Stimulated activated CD4-positive, alpha-beta T cell treated with anti-CD3 and anti-CD28 coated beads, Interleukin-1b, Interleukin-23, amount 100 ng/mL, for 24 hours (primary cell): ENCODE results near the gene WDR4.
A peak's percentile ranks its signal among the peaks of the same experiment; 100 is the strongest.
"Not testable (repeated sequence)": the region's sequence is repeated elsewhere in the genome, so short reads cannot be mapped to it uniquely, and the experiment has no call there.

Experiments used
- DNase-seq, 4 experiments: peaks; one replicate each; pipeline ENCODE4 v3.0.0-alpha.2; 2020; ENCODE audit warnings: low read depth in 4 of 4, low spot score in 1 of 4

WDR4 gene

GRCh38 chr21:42878993-42879787 lies at the start of gene WDR4:
TSS of gene WDR4 (minus strand) at chr21:42879539. CDS start at chr21:42879495, 44 bp downstream.
- peak; percentile 95 to 98 (median 97) for DNase-seq

DNA sequence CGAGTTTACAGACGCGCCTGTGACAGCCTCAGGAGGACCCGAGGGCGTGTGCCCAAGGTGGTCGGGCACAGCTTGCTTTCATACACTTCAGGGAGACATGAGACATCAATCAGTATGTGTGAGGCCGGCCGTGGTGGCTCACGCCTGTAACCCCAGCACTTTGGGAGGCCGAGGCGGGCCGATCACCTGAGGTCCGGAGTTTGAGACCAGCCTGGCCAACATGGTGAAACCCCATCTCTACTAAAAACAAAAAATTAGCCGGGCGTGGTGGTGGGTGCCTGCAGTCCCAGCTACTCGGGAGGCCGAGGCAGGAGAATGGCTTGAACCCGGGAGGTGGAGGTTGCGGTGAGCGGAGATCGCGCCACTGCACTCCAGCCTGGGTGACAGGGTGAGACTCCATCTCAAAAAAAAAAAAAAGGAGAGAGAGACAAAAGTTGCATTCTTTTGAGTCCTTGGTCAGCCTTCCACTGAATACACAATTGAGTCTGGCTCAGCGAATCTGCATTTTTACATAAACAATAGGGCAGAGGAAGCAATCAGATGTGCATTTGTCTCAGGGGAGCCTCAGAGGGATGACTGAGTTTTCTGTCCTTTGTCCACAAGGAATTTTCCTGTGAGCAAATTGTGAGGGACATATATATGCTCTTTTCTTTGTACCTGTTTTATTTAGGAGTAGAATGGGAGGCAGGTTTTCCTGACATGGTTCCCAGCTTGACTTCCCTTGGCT lies 48.3 kb upstream of the WDR4 start:
- DNase-seq = not testable (repeated sequence)

DNA sequence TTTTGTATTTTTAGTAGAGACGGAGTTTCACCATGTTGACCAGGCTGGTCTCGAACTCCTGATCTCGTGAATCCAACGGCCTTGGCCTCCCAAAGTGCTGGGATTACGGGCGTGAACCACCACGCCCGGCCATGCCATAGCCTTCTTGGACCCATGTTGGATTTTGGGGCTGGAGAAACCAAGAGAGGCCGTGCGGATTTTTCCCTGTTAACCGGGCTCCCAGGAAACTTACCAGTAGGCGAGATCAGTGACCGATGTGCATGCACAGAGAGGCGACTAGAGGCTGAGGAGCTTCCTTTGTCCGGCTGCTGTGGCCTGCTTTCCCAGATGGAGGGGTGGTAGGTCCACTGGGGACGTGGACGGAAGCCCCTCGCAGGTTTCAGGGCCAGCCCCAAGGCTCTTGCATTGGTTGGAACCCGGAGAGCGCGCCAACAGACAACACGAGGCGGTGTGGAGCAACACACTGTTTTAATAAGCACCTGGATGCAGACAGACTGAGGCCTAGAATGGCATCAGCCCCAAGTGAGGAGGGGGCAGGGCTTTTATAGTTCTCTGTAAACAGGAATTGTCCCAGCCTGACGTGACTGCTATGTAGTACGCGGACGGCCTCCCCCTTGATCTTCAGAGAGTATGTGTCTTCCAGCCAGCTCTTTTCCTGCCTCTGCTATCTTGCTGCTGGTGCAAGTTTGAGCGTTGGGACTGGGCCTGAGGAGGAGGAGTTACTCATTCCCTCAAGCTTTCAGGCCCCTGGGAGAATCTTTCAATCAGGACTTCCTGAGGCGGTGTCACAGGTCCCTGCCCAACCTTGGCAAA lies 46.0 kb upstream of the WDR4 start, which contains the start of gene ERVH48-1:
Gene ERVH48-1 (minus strand): TSS at position 517 of the 813 bp plus-strand sequence. CDS start 6,624 bp downstream, outside the sequence.
- no peak for DNase-seq

DNA sequence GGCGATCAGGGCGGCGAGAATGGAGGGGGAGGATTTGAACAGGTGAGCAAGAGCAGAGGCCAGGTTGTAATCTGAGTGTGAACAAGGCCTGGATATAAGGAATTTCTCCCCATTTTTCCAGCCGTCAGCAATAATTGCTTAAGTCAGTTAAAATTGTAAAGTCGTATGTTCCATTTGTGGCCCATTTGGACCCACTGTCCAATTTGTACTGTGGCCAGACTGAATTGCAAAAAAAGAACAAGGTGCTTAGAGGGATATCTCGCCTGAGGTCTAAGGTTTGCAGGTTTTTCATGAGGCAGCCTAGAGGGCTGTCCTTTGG lies 45.1 kb upstream of the WDR4 start:
- DNase-seq = no peak

GRCh38 chr21:42923553-42924432 lies 44.5 kb upstream of the WDR4 start:
- peak; percentile 26 to 60 (median 47) for DNase-seq

GRCh38 chr21:42922918-42923317 lies 43.6 kb upstream of the WDR4 start:
- DNase-seq = no peak

DNA sequence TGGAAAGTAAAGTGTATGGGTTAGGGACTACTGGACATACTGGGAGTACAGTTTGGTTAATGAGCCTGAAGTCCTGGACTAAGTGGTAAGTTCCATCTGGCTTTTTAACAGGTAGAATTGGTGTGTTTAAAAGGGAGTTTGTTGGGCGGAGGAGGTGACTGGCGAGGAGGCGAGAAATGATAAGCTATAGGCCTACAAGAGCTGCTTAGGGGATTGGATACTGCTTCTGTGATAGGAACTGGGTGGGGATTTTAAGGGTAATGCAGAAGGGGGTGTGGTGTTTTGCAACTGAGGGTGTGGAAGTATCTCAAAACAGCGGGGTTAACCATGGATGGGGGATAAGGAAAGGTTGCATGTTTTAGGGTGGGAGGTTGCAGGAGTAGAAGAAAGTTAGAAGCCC lies 42.6 kb upstream of the WDR4 start:
- DNase-seq = no peak

GRCh38 chr21:42918291-42918690 lies 39.0 kb upstream of the WDR4 start:
- DNase-seq = no peak

- no peak for DNase-seq
These were observed 34.1 kb upstream of the WDR4 start for GRCh38 chr21:42913476-42913875.

- DNase-seq = not testable (repeated sequence)
These were observed 32.6 kb upstream of the WDR4 start for GRCh38 chr21:42911920-42912319.

- DNase-seq = not testable (repeated sequence)
These were observed 29.1 kb upstream of the WDR4 start for GRCh38 chr21:42908484-42908883.

GRCh38 chr21:42906233-42906632 lies 26.9 kb upstream of the WDR4 start:
- DNase-seq = no peak

DNA sequence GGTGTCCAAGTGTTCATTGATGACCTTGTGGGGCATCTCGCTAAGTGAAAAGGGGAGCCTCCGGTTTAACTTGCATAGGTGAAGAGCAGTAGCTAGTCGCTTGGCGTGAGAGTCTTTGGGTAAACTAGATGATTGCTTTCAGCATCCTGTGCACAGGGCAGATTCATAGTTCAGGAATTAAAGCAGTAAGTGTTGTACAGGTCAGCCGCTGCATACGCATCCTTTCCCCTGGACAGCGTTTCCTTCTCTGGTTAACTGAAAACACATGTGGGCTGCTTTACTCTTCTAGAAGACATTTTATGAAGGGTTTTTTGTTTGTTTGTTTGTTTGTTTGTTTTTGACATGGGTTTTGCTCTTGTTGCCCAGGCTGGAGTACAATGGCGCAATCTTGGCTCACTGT lies 25.9 kb upstream of the WDR4 start:
- no peak for DNase-seq

GRCh38 chr21:42903817-42904216 lies 24.5 kb upstream of the WDR4 start:
- DNase-seq = no peak

DNA sequence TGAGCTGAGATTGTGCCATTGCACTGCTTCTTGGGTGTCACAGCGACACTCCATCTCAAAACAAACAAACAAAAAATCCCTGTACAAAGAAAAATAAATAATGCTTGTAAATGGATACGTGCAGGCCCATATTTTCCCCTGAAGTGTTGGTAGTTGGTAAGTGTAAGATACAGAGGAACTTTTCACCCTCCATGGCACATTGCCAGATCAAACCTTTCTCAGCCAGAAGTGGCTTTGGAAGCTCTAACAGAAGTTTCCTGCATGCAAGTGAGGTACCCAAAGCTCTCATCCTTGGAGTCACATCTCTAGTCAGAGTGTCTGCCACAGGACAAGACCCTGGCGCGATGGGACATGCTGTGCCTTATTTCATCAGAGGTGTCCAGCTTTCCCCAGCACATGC lies 21.1 kb upstream of the WDR4 start:
- DNase-seq = no peak

DNA sequence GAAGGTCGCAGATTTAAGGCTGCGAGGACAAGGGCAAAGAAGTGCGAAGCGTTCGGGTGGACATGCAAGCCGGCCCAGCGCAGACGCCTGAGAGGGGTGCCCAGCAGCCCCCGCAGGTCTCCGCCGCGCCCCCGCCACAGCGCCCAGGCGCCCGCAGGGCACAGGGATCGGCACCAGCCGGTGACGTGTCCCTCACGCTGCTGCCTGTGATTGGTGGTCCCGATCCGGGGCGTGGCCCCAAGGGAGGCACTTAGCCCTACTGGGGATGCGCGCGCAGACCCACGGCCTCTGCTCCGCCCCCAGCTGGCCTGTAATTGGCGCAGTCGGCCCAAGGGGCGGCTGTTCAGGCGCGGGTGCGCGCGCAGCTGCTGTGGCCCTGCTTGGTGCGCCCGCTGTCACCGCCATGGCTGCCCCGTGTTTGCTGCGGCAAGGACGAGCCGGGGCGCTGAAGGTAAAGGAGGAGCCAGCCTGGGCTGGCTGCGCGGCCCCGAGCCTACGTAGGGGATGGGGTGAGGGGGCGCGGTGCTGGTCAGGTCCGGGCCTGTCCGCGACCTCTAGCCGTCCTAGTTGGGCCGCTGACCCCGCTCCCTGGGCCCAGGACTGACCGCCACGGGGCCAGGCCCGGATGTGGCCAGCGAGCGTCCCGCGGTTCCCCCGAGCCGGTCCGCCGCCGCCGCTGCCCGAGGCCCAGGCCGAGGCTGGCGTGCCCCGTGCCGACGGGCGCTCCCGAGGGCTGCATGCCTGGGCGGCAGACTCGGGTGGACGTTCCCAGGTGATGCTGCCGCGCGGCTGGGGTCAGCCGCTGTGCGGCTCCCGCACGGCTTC lies 13.8 kb upstream of the WDR4 start, which contains the start of gene NDUFV3:
Gene NDUFV3 (plus strand): TSS at position 379 of the 825 bp plus-strand sequence. CDS start 25 bp downstream, at position 404.
- DNase-seq = peak; percentile 99 to 100 (median 100)

- DNase-seq = no peak
These were observed 13.2 kb upstream of the WDR4 start for GRCh38 chr21:42892582-42892930.

GRCh38 chr21:42887326-42887725 lies 8.0 kb upstream of the WDR4 start:
- no peak for DNase-seq

DNA sequence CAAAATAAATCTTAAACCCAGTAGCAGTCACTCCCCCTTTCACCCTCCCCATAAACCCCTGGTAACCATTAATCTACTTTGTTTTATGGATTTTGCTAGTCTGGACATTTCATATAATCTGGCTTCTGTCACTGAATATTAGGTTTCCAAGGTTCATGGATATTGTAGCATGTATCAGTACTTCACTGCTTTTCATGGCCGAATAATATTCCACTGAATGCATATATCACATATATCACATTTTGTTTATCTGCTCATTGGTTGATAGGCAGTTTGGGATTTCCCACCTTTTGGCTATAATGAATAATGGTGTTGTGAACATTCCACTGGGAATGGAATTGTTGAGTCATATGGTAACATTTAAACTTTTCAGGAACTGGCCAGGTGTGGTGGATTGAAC lies 4.6 kb upstream of the WDR4 start:
- DNase-seq = no peak

GRCh38 chr21:42880352-42880751 lies 1.0 kb upstream of the WDR4 start:
- DNase-seq = no peak
